ENCODE results near the gene ZFAND3. TPM values are rescaled to one million over a fixed set of nuclear protein-coding genes. Genes with fewer than 3 reads are reported as not detected.
A peak's percentile ranks its signal among the peaks of the same experiment; 100 is the strongest.

The ZFAND3 gene
- total RNA-seq, 1 donor from 2014 or later: 84.4 TPM

- H3K4me3 Mint-ChIP-seq (ENCODE audit: unreplicated experiment): no peak overlapping the region
- H3K36me3 Mint-ChIP-seq (ENCODE audit: unreplicated experiment): no peaks in the 10 kb centered on the region
- DNase-seq (ENCODE audit: extremely low spot score, unreplicated experiment): no peak
- H3K4me1 Mint-ChIP-seq (ENCODE audit: unreplicated experiment): peaks cover 43% of the 10 kb centered on the region
- no peak overlapping the region for H3K27ac Mint-ChIP-seq (ENCODE audit: unreplicated experiment)
- no peaks in the 10 kb centered on the region for H3K9me3 Mint-ChIP-seq (ENCODE audit: unreplicated experiment)
- H3K27me3 Mint-ChIP-seq (ENCODE audit: unreplicated experiment): peaks cover under 1% of the 10 kb centered on the region
- TF ChIP-seq, protein P1, sequence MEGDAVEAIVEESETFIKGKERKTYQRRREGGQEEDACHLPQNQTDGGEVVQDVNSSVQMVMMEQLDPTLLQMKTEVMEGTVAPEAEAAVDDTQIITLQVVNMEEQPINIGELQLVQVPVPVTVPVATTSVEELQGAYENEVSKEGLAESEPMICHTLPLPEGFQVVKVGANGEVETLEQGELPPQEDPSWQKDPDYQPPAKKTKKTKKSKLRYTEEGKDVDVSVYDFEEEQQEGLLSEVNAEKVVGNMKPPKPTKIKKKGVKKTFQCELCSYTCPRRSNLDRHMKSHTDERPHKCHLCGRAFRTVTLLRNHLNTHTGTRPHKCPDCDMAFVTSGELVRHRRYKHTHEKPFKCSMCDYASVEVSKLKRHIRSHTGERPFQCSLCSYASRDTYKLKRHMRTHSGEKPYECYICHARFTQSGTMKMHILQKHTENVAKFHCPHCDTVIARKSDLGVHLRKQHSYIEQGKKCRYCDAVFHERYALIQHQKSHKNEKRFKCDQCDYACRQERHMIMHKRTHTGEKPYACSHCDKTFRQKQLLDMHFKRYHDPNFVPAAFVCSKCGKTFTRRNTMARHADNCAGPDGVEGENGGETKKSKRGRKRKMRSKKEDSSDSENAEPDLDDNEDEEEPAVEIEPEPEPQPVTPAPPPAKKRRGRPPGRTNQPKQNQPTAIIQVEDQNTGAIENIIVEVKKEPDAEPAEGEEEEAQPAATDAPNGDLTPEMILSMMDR (IDR thresholded peaks at IDR 0.05): no peak
Observed at GRCh38 chr6:37779111-37779800, 40.3 kb upstream of the ZFAND3 start.

DNA sequence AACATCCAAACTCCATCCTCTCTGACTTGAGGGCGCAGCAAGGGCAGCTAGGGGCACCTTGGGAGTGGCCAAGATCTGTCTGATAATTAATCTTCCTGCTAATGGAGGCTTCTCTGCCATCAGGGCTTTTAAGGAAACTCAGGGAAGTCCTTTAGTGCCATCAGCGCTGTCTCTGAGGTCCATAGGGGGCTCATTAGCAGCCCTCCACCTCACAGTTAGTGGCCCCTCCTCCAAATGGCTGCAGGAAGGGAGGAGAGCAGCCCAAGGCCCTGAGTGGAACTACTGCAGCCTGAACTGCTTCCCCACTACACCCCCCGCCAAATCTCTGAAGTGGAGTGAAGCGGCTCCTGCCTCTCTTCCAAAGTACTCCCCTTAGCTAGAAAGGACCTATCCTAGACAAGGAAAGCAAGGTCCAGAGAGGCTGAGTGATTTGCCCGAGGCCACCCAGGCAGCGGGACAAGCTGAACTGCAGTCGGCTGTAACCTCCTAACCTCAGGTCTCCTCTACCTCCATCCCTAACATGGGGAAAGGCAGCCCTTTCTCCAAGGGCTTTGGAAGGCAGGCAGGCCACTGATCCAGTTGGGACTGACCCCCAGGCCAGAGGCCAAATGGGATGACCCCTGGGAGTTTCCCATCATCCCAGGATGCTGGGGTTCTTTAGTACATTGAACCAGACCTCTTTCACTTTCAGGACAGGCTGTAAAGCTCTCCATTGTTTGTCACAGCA lies 39.5 kb upstream of the ZFAND3 start:
- H3K36me3 Mint-ChIP-seq (ENCODE audit: unreplicated experiment): no peaks in the 10 kb centered on the region
- DNase-seq (ENCODE audit: extremely low spot score, unreplicated experiment): no peak
- H3K4me3 Mint-ChIP-seq (ENCODE audit: unreplicated experiment): no peak overlapping the region
- no peaks in the 10 kb centered on the region for H3K27me3 Mint-ChIP-seq (ENCODE audit: unreplicated experiment)
- TF ChIP-seq, protein P1 (IDR thresholded peaks at IDR 0.05): no peak
- peaks cover 48% of the 10 kb centered on the region for H3K4me1 Mint-ChIP-seq (ENCODE audit: unreplicated experiment)
- no peak overlapping the region for H3K27ac Mint-ChIP-seq (ENCODE audit: unreplicated experiment)
- no peaks in the 10 kb centered on the region for H3K9me3 Mint-ChIP-seq (ENCODE audit: unreplicated experiment)

GRCh38 chr6:37781788-37782187 lies 37.7 kb upstream of the ZFAND3 start:
- TF ChIP-seq, protein P1 (IDR thresholded peaks at IDR 0.05): no peak
- DNase-seq (ENCODE audit: extremely low spot score, unreplicated experiment): no peak
- Mint-ChIP-seq H3K4me3 (ENCODE audit: unreplicated experiment) (no peak overlapping the region), H3K9me3 (ENCODE audit: unreplicated experiment) (no peaks in the 10 kb centered on the region), H3K36me3 (ENCODE audit: unreplicated experiment) (no peaks in the 10 kb centered on the region), H3K27me3 (ENCODE audit: unreplicated experiment) (peaks cover 6% of the 10 kb centered on the region), H3K27ac (ENCODE audit: unreplicated experiment) (no peak overlapping the region), H3K4me1 (ENCODE audit: unreplicated experiment) (peaks cover 42% of the 10 kb centered on the region)

GRCh38 chr6:37783025-37783855 lies 36.3 kb upstream of the ZFAND3 start:
- Mint-ChIP-seq H3K36me3 (ENCODE audit: unreplicated experiment) (no peaks in the 10 kb centered on the region), H3K4me1 (ENCODE audit: unreplicated experiment) (peaks cover 29% of the 10 kb centered on the region), H3K9me3 (ENCODE audit: unreplicated experiment) (no peaks in the 10 kb centered on the region), H3K27ac (ENCODE audit: unreplicated experiment) (peak overlapping the region; percentile 67), H3K4me3 (ENCODE audit: unreplicated experiment) (peak overlapping the region; percentile 44), H3K27me3 (ENCODE audit: unreplicated experiment) (peaks cover 6% of the 10 kb centered on the region)
- TF ChIP-seq, protein P1 (IDR thresholded peaks at IDR 0.05): no peak
- DNase-seq (ENCODE audit: extremely low spot score, unreplicated experiment): no peak
